ENCODE results near the gene OR5B21. TPM values are rescaled to one million over a fixed set of nuclear protein-coding genes. Genes with fewer than 3 reads are reported as not detected.

Gene OR5B21
- polyA plus RNA-seq, 2 of the 4 experiments (the other 2 are of a cell fraction), result not detected

GRCh38 chr11:58497951-58498350 lies 10.0 kb downstream of the OR5B21 start (continued):
- no peak for TF ChIP-seq SREBF2 (IDR thresholded peaks at IDR 0.05)
- no peak for TF ChIP-seq FOXS1 (CRISPR knock-in tag; IDR thresholded peaks at IDR 0.05)

DNA sequence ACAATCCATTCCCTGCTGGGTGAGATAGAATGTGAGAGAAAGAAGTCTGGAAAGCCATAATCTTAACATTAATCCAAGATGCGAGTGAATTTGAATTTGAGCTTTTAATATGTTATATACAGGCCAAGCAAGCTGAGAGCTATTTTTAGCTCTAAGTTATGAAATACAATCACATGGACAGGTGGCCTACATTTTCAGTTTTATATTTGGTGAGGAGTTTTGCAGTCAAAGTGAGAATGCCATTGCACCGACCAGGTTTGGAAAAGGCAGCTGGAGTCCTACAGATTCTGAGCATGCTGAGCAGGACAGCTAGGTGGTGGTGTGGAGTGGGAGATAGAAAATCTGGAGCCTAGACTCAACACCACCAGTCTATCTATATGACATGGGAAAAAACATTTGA lies 12.0 kb downstream of the OR5B21 start:
- POLR2A ChIA-PET, result no interaction called here
- Histone ChIP-seq H3K4me2 (no peak overlapping the region), H3K4me1 (no peaks in the 10 kb centered on the region), H3K9me3 (no peaks in the 10 kb centered on the region), H3K27ac (no peak overlapping the region), H3K4me3 (no peak overlapping the region)
- 0 out of 6 replicates have a peak, but pooled peaks of 1 of the 2 experiments have one; percentile 34 for ATAC-seq
- TF ChIP-seq ESRRA (IDR thresholded peaks at IDR 0.05; ENCODE audit: borderline replicate concordance, low read length) (no peak), EHMT2 (IDR thresholded peaks at IDR 0.05; ENCODE audit: low read depth) (no peak), KDM1A (IDR thresholded peaks at IDR 0.05; ENCODE audit: low read depth) (no peak), ZNF302 (CRISPR knock-in tag; IDR thresholded peaks at IDR 0.05) (no peak), HOXA7 (CRISPR knock-in tag; IDR thresholded peaks at IDR 0.05) (no peak), SMC3 (IDR thresholded peaks at IDR 0.05) (no peak), HMGXB4 (CRISPR knock-in tag; IDR thresholded peaks at IDR 0.05; ENCODE audit: borderline replicate concordance) (no peak), ZC3H11A (IDR thresholded peaks at IDR 0.05) (no peak), JUNB (IDR thresholded peaks at IDR 0.05) (no peak), CEBPB (IDR thresholded peaks at IDR 0.05) (no peak), POLR2A (IDR thresholded peaks at IDR 0.05; ENCODE audit: low read length) (no peak), RFX5 (IDR thresholded peaks at IDR 0.05) (no peak)
- TF ChIP-seq, protein P1, sequence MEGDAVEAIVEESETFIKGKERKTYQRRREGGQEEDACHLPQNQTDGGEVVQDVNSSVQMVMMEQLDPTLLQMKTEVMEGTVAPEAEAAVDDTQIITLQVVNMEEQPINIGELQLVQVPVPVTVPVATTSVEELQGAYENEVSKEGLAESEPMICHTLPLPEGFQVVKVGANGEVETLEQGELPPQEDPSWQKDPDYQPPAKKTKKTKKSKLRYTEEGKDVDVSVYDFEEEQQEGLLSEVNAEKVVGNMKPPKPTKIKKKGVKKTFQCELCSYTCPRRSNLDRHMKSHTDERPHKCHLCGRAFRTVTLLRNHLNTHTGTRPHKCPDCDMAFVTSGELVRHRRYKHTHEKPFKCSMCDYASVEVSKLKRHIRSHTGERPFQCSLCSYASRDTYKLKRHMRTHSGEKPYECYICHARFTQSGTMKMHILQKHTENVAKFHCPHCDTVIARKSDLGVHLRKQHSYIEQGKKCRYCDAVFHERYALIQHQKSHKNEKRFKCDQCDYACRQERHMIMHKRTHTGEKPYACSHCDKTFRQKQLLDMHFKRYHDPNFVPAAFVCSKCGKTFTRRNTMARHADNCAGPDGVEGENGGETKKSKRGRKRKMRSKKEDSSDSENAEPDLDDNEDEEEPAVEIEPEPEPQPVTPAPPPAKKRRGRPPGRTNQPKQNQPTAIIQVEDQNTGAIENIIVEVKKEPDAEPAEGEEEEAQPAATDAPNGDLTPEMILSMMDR (IDR thresholded peaks at IDR 0.05), result no peak
- TF ChIP-seq, protein P2, sequence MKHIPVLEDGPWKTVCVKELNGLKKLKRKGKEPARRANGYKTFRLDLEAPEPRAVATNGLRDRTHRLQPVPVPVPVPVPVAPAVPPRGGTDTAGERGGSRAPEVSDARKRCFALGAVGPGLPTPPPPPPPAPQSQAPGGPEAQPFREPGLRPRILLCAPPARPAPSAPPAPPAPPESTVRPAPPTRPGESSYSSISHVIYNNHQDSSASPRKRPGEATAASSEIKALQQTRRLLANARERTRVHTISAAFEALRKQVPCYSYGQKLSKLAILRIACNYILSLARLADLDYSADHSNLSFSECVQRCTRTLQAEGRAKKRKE (CRISPR knock-in tag; IDR thresholded peaks at IDR 0.05; ENCODE audit: low read depth), result no peak
- TF ChIP-seq, protein P3, sequence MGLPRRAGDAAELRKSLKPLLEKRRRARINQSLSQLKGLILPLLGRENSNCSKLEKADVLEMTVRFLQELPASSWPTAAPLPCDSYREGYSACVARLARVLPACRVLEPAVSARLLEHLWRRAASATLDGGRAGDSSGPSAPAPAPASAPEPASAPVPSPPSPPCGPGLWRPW (IDR thresholded peaks at IDR 0.05), result no peak
- 33% methylated on average over 2 of the region's 2 CpGs for WGBS (ENCODE audit: missing lambda C conversion rate)
- no peak for FAIRE-seq
- no peak for DNase-seq (ENCODE audit: low read depth in 1 of 2, low spot score in 1 of 2)
- CTCF ChIA-PET, result interaction anchor here (0.6 to 1.6 kb wide), 2 partner anchors 9 to 579 kb away, joined by 4 read pairs; no protein-coding TSS in a partner anchor

DNA sequence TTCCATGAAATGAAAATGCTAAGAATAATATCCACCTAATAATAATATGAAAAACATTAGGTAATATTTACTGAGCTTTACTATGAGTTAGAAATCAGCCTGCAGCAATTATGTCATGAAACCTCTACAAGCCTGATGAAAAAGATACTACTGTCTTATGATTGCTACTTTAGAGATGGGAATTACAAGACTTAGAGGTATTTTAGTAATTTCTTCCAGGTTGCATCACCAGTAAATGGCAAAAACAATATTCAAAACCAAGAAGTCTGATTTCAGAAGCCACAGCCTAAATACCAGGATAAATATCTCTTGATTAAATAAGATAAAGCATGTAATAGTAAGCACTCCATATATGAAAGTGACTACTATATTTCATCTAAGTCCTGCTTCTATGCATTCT lies 13.8 kb downstream of the OR5B21 start:
- H3K4me2 ChIP-seq, result no peak overlapping the region
- no peak for DNase-seq (ENCODE audit: low read depth in 1 of 2, low spot score in 1 of 2)
- H3K4me1 ChIP-seq, result no peaks in the 10 kb centered on the region
- no peak overlapping the region for H3K27ac ChIP-seq
- ChIA-PET POLR2A (no interaction called here), CTCF (no interaction called here)
- TF ChIP-seq ESRRA (IDR thresholded peaks at IDR 0.05; ENCODE audit: borderline replicate concordance, low read length) (no peak), CBX8 (IDR thresholded peaks at IDR 0.05) (no peak), REST (IDR thresholded peaks at IDR 0.05) (no peak), TFCP2L1 (CRISPR knock-in tag; IDR thresholded peaks at IDR 0.05) (no peak)
- no peaks in the 10 kb centered on the region for H3K9me3 ChIP-seq
- H3K4me3 ChIP-seq, result no peak overlapping the region
- no peak for FAIRE-seq
- no peak for ATAC-seq
